ENCODE data around the gene PSMD5.

The PSMD5 gene

GRCh38 chr9:120801441-120801840 is 41.3 kb downstream of the PSMD5 start:
- DNase-seq = no peak

GRCh38 chr9:120792898-120793765 is 49.6 kb downstream of the PSMD5 start, which contains the start of gene FBXW2:
Gene FBXW2, minus strand, starts transcription at chr9:120793416. Its CDS starts 5,158 bp downstream, at chr9:120788258.
- DNase-seq = peak; percentile 90

GRCh38 chr9:120791161-120791560 is 51.6 kb downstream of the PSMD5 start:
- DNase-seq = no peak

- no peak for DNase-seq
Observed at GRCh38 chr9:120787933-120788332, 54.8 kb downstream of the PSMD5 start.

GRCh38 chr9:120783602-120784047 is 59.1 kb downstream of the PSMD5 start:
- no peak for DNase-seq

GRCh38 chr9:120781236-120781635 is 61.5 kb downstream of the PSMD5 start:
- DNase-seq = no peak

- no peak for DNase-seq
Observed at GRCh38 chr9:120780367-120780766, 62.4 kb downstream of the PSMD5 start.

- DNase-seq = no peak
Observed at GRCh38 chr9:120779227-120779626, 63.5 kb downstream of the PSMD5 start.

GRCh38 chr9:120778758-120779157 is 64.0 kb downstream of the PSMD5 start:
- DNase-seq = no peak

- DNase-seq = no peak
Observed at GRCh38 chr9:120777229-120777628, 65.5 kb downstream of the PSMD5 start.

GRCh38 chr9:120776788-120777187 is 65.9 kb downstream of the PSMD5 start:
- DNase-seq = no peak

- no peak for DNase-seq
Observed at GRCh38 chr9:120775859-120776258, 66.9 kb downstream of the PSMD5 start.

GRCh38 chr9:120774719-120775118 is 68.0 kb downstream of the PSMD5 start:
- no peak for DNase-seq

- no peak for DNase-seq
Observed at GRCh38 chr9:120773256-120773655, 69.5 kb downstream of the PSMD5 start.

GRCh38 chr9:120770931-120771330 is 71.8 kb downstream of the PSMD5 start:
- no peak for DNase-seq

- no peak for DNase-seq
Observed at GRCh38 chr9:120768886-120769285, 73.8 kb downstream of the PSMD5 start.

- no peak for DNase-seq
Observed at GRCh38 chr9:120768247-120768646, 74.5 kb downstream of the PSMD5 start.

GRCh38 chr9:120767451-120767850 is 75.3 kb downstream of the PSMD5 start:
- no peak for DNase-seq

Measured in activated naive CD4-positive, alpha-beta T cell treated with Interleukin-2 at 50 U/mL for 16 hours (primary cell).